GM23338 (cell line): ENCODE data around the gene CDH4. TPM values are rescaled to one million over a fixed set of nuclear protein-coding genes. Genes with fewer than 3 reads are reported as not detected.

Source experiments
- ATAC-seq: fragments of 200-7000 bp; cut with Tn5 transposase; 3 replicates; pipeline ENCODE4 v1.9.1; 2020
- DNase-seq: peaks from one replicate; pipeline ENCODE4 v3.0.0-alpha.2; 2015; ENCODE audit warnings: low spot score
- H2AFZ ChIP-seq: fragments of 200-600 bp; sonication (generic); 2 replicates; pipeline ENCODE4 v1.8.0; 2016; ENCODE audit warnings: antibody characterized with exemption, mild to moderate bottlenecking, moderate library complexity
- H3F3A ChIP-seq: fragments of 200-600 bp; sonication (generic); replicated peaks from 2 replicates; pipeline ENCODE4 v1.8.0; 2017; ENCODE audit warnings: antibody characterized with exemption, mixed run types, low read depth
- H3K27ac ChIP-seq: fragments of 200-600 bp; sonication (generic); 2 replicates; pipeline ENCODE4 v1.6.1; 2016; ENCODE audit warnings: low read depth
- H3K27me3 ChIP-seq: fragments of 200-600 bp; sonication (generic); 2 replicates; pipeline ENCODE4 v1.8.0; 2016; ENCODE audit warnings: mild to moderate bottlenecking, mixed run types, moderate library complexity; ENCODE audit not compliant: insufficient read depth
- H3K36me3 ChIP-seq: fragments of 200-600 bp; sonication (generic); 2 replicates; pipeline ENCODE4 v1.8.0; 2016; ENCODE audit warnings: mild to moderate bottlenecking; ENCODE audit not compliant: insufficient read depth
- H3K4me1 ChIP-seq: fragments of 200-600 bp; sonication (generic); 2 replicates; pipeline ENCODE4 v1.8.0; 2016; ENCODE audit warnings: mild to moderate bottlenecking, moderate library complexity; ENCODE audit not compliant: insufficient read depth
- H3K4me2 ChIP-seq: fragments of 200-600 bp; sonication (generic); 2 replicates; pipeline ENCODE4 v1.7.1; 2017; ENCODE audit warnings: mixed run types
- H3K4me3 ChIP-seq: fragments of 200-600 bp; sonication (generic); 2 replicates; pipeline ENCODE4 v1.6.1; 2016; ENCODE audit warnings: mixed run types
- H3K79me2 ChIP-seq: fragments of 200-600 bp; sonication (generic); replicated peaks from 2 replicates; pipeline ENCODE4 v1.8.0; 2017; ENCODE audit warnings: mild to moderate bottlenecking; ENCODE audit not compliant: insufficient read depth
- H3K9me2 ChIP-seq: fragments of 200-600 bp; sonication (generic); 2 replicates; pipeline ENCODE4 v1.8.0; 2017; ENCODE audit not compliant: insufficient read depth
- H4K20me1 ChIP-seq: fragments of 200-600 bp; sonication (generic); replicated peaks from 2 replicates; pipeline ENCODE4 v1.8.0; 2017; ENCODE audit warnings: mild to moderate bottlenecking; ENCODE audit not compliant: insufficient read depth
- H3K27ac Mint-ChIP-seq: 2 replicates; pipeline ENCODE4 v1.8.0; 2020; ENCODE audit warnings: inconsistent platforms, mild to moderate bottlenecking, moderate library complexity, mixed read lengths
- H3K27me3 Mint-ChIP-seq: 3 replicates; pipeline ENCODE4 v1.8.0; 2022; ENCODE audit warnings: low read depth, mild to moderate bottlenecking, moderate library complexity, mixed read lengths, inconsistent platforms; ENCODE audit not compliant: insufficient read depth, poor library complexity
- H3K36me3 Mint-ChIP-seq: 3 replicates; pipeline ENCODE4 v1.8.0; 2021; ENCODE audit warnings: low read depth, mild to moderate bottlenecking, inconsistent platforms, moderate library complexity, mixed read lengths
- H3K4me1 Mint-ChIP-seq: 3 replicates; pipeline ENCODE4 v1.8.0; 2020; ENCODE audit warnings: mild to moderate bottlenecking, inconsistent platforms, mixed read lengths
- H3K4me3 Mint-ChIP-seq: 3 replicates; pipeline ENCODE4 v1.8.0; 2021; ENCODE audit warnings: moderate library complexity, mild to moderate bottlenecking, inconsistent platforms, mixed read lengths
- H3K9me3 Mint-ChIP-seq: 3 replicates; pipeline ENCODE4 v1.8.0; 2020; ENCODE audit warnings: moderate library complexity, mild to moderate bottlenecking, inconsistent platforms, mixed read lengths
- CREB1 ChIP-seq: fragments of 250-450 bp; sonication (Bioruptor Pico); IDR thresholded peaks from 2 replicates; pipeline ENCODE4 v1.5.0; 2020; ENCODE audit warnings: low read depth, mild to moderate bottlenecking, moderate library complexity
- CTCF ChIP-seq, 2 experiments: fragments of 200-600 bp in 1 of 2; sonication (generic) in 1 of 2; conservative IDR thresholded peaks; 2 replicates each; pipeline versions ENCODE4 v1.5.1 to v1.6.1; 2016 to 2017; ENCODE audit warnings: antibody characterized with exemption in 2 of 2, low read depth in 2 of 2, mild to moderate bottlenecking in 2 of 2, moderate library complexity in 1 of 2
- ETS1 ChIP-seq: IDR thresholded peaks from 2 replicates; pipeline ENCODE4 v1.6.1; 2016; ENCODE audit warnings: antibody characterized with exemption
- EZH2 ChIP-seq: fragments of 200-600 bp; sonication (generic); IDR thresholded peaks from one replicate; pipeline ENCODE4 v1.8.0; 2017; ENCODE audit warnings: antibody characterized with exemption, mild to moderate bottlenecking, low read depth; ENCODE audit not compliant: unreplicated experiment
- JUNB ChIP-seq: IDR thresholded peaks from one replicate; pipeline ENCODE4 v1.6.1; 2016; ENCODE audit warnings: antibody characterized with exemption; ENCODE audit not compliant: unreplicated experiment
- NANOG ChIP-seq: IDR thresholded peaks from 2 replicates; pipeline ENCODE4 v1.6.1; 2016; ENCODE audit warnings: antibody characterized with exemption, borderline replicate concordance
- REST ChIP-seq: IDR thresholded peaks from one replicate; pipeline ENCODE4 v1.6.1; 2018; ENCODE audit warnings: antibody characterized with exemption; ENCODE audit not compliant: unreplicated experiment
- STAT1 ChIP-seq: IDR thresholded peaks from one replicate; pipeline ENCODE4 v1.6.1; 2016; ENCODE audit warnings: antibody characterized with exemption; ENCODE audit not compliant: unreplicated experiment
- polyA plus RNA-seq: library from polyadenylated mRNA; unstranded; fragments of >200 nt; fragmentation: Nextera tagmentation; extraction: Ambion mirVana; gene quantifications from 2 replicates; pipeline ENCODE4 v1.2.1, GENCODE V29; 2016
- total RNA-seq: library from RNA; depleted of rRNA; stranded (reverse); fragments of >200 nt; shearing (Covaris generic); gene quantifications from 2 replicates; pipeline ENCODE4 v1.2.3, GENCODE V29; 2014

CDH4 gene
- total and polyA plus RNA-seq, 2 experiments from 2014 or later: 1.2 to 4.2 TPM

GRCh38 chr20:61360296-61360695, 108.2 kb downstream of the CDH4 start:
- no peaks in the 10 kb centered on the region for H3K79me2 ChIP-seq
- DNase-seq (no peak), ATAC-seq (no peak)
- no peaks in the 10 kb centered on the region for H3K9me2 ChIP-seq
- H3K27me3 ChIP-seq: 0 out of 2 replicates have a peak, but pooled peaks cover 7% of the 10 kb centered on the region
- H4K20me1 ChIP-seq: no peaks in the 10 kb centered on the region
- no peaks in the 10 kb centered on the region for H3K4me1 ChIP-seq
- no peaks in the 10 kb centered on the region for H3F3A ChIP-seq
- H3K27ac ChIP-seq: no peak overlapping the region
- H3K27me3 Mint-ChIP-seq: peaks cover 45% of the 10 kb centered on the region
- no peak overlapping the region for H3K4me3 Mint-ChIP-seq
- no peak overlapping the region for H3K4me3 ChIP-seq
- H2AFZ ChIP-seq: no peak overlapping the region
- no peak overlapping the region for H3K27ac Mint-ChIP-seq
- H3K36me3 Mint-ChIP-seq: peaks cover 21% of the 10 kb centered on the region
- no peak overlapping the region for H3K4me2 ChIP-seq
- no peaks in the 10 kb centered on the region for H3K36me3 ChIP-seq
- peaks cover 10% of the 10 kb centered on the region for H3K4me1 Mint-ChIP-seq
- no peak for TF ChIP-seq JUNB
- no peak for TF ChIP-seq STAT1
- TF ChIP-seq ETS1: no peak
- TF ChIP-seq NANOG: no peak
- no peak for TF ChIP-seq CREB1 (CRISPR knock-in tag)
- no peak for TF ChIP-seq REST
- no peak for TF ChIP-seq CTCF (conservative IDR thresholded peaks at IDR 0.05; ENCODE audit: low read depth in 2 of 2)
- no peak for TF ChIP-seq EZH2
- H3K9me3 Mint-ChIP-seq: peaks cover 13% of the 10 kb centered on the region

GRCh38 chr20:61360940-61361339, 108.9 kb downstream of the CDH4 start:
- no peaks in the 10 kb centered on the region for H4K20me1 ChIP-seq
- Mint-ChIP-seq H3K36me3 (peaks cover 27% of the 10 kb centered on the region), H3K27ac (no peak overlapping the region), H3K27me3 (peaks cover 44% of the 10 kb centered on the region), H3K4me1 (peaks cover 10% of the 10 kb centered on the region), H3K4me3 (no peak overlapping the region), H3K9me3 (peaks cover 19% of the 10 kb centered on the region)
- H3K36me3 ChIP-seq: no peaks in the 10 kb centered on the region
- no peak overlapping the region for H2AFZ ChIP-seq
- no peak overlapping the region for H3K27ac ChIP-seq
- no peak overlapping the region for H3K4me2 ChIP-seq
- no peaks in the 10 kb centered on the region for H3K9me2 ChIP-seq
- ATAC-seq (no peak), DNase-seq (no peak)
- H3K4me3 ChIP-seq: no peak overlapping the region
- no peaks in the 10 kb centered on the region for H3K4me1 ChIP-seq
- no peak for TF ChIP-seq CTCF (conservative IDR thresholded peaks at IDR 0.05; ENCODE audit: low read depth in 2 of 2)
- 0 out of 2 replicates have a peak, but pooled peaks cover 7% of the 10 kb centered on the region for H3K27me3 ChIP-seq
- no peaks in the 10 kb centered on the region for H3F3A ChIP-seq
- H3K79me2 ChIP-seq: no peaks in the 10 kb centered on the region
